ENCODE measurements around the gene RAD9A. TPM values are rescaled to one million over a fixed set of nuclear protein-coding genes. Genes with fewer than 3 reads are reported as not detected.

The RAD9A gene
- total RNA-seq, 2 donors from 2014 or later: 6.2 to 9.0 TPM

- DNase-seq (no peak), ATAC-seq (no peak)
- intact Hi-C loops (cut with DNase I): loop anchor here in 1 of 2 donors (2.0 kb wide), 1 partner anchor 27 kb away; no protein-coding TSS in a partner anchor
Observed at GRCh38 chr11:67355794-67356386, 35.9 kb upstream of the RAD9A start.

GRCh38 chr11:67356387-67356863 is 35.4 kb upstream of the RAD9A start:
- intact Hi-C loops (cut with DNase I): loop anchor here in 1 of 2 donors (2.0 kb wide), 1 partner anchor 26 kb away; no protein-coding TSS in a partner anchor
- DNase-seq (no peak), ATAC-seq (no peak)

GRCh38 chr11:67356864-67357561 is 34.8 kb upstream of the RAD9A start:
- DNase-seq (peak; percentile 54), ATAC-seq (peak in 1 of 2 donors; percentile 1)
- intact Hi-C loops (cut with DNase I): loop anchor here in 1 of 2 donors (2.0 kb wide), 1 partner anchor 26 kb away; no protein-coding TSS in a partner anchor

GRCh38 chr11:67357831-67358670 is 33.7 kb upstream of the RAD9A start:
- intact Hi-C loops (cut with DNase I): loop anchor here in 1 of 2 donors (2.0 kb wide), 1 partner anchor 25 kb away; no protein-coding TSS in a partner anchor
- DNase-seq (no peak), ATAC-seq (no peak)

- ATAC-seq (no peak), DNase-seq (no peak)
- intact Hi-C loops (cut with DNase I): no loop called here
Observed at GRCh38 chr11:67364169-67364568, 27.6 kb upstream of the RAD9A start.

GRCh38 chr11:67364783-67365722 is 26.7 kb upstream of the RAD9A start:
- DNase-seq (no peak), ATAC-seq (no peak)
- intact Hi-C loops (cut with DNase I): no loop called here

GRCh38 chr11:67365736-67366444 is 25.9 kb upstream of the RAD9A start:
- ATAC-seq (peak in 1 of 2 donors; percentile 5), DNase-seq (no peak)
- intact Hi-C loops (cut with DNase I): no loop called here

- DNase-seq: no peak
- peak; percentile 56 to 62 for ATAC-seq
- intact Hi-C loops (cut with DNase I): no loop called here
Observed at GRCh38 chr11:67366546-67366945, 25.2 kb upstream of the RAD9A start.

- peak; percentile 34 to 58 for ATAC-seq
- intact Hi-C loops (cut with DNase I): no loop called here
- peak; percentile 60 for DNase-seq
Observed at GRCh38 chr11:67366961-67367760, 24.6 kb upstream of the RAD9A start.

- ATAC-seq (peak in 1 of 2 donors; percentile 6), DNase-seq (no peak)
- intact Hi-C loops (cut with DNase I): no loop called here
Observed at GRCh38 chr11:67367761-67368227, 24.0 kb upstream of the RAD9A start.

GRCh38 chr11:67368621-67369020 is 23.2 kb upstream of the RAD9A start:
- ATAC-seq (no peak), DNase-seq (no peak)
- intact Hi-C loops (cut with DNase I): no loop called here

- no peak for ATAC-seq
- DNase-seq: no peak
- intact Hi-C loops (cut with DNase I): no loop called here
Observed at GRCh38 chr11:67369275-67369674, 22.5 kb upstream of the RAD9A start.

- ATAC-seq: no peak
- no peak for DNase-seq
- intact Hi-C loops (cut with DNase I): no loop called here
Observed at GRCh38 chr11:67369801-67370284, 21.9 kb upstream of the RAD9A start.

GRCh38 chr11:67370351-67371076 is 21.3 kb upstream of the RAD9A start:
- no peak for DNase-seq
- no peak for ATAC-seq
- intact Hi-C loops (cut with DNase I): no loop called here

GRCh38 chr11:67371189-67371910 is 20.4 kb upstream of the RAD9A start:
- no peak for DNase-seq
- intact Hi-C loops (cut with DNase I): no loop called here
- peak in 1 of 2 donors; percentile 6 for ATAC-seq

- intact Hi-C loops (cut with DNase I): no loop called here
- DNase-seq: no peak
Observed at GRCh38 chr11:67371911-67372320, 19.9 kb upstream of the RAD9A start.

More at GRCh38 chr11:67371911-67372320, 19.9 kb upstream of the RAD9A start:
- ATAC-seq: no peak
